OCI-LY3 (cell line): ENCODE results near the gene CACNG4.

Source experiments
- H2AFZ ChIP-seq: fragments of 200-600, 300-600 bp; shearing (Covaris generic); 2 replicates; pipeline ENCODE4 v1.6.0; 2014; ENCODE audit warnings: antibody characterized with exemption, low read depth, low read length
- H3K27ac ChIP-seq: fragments of 200-600, 300-600 bp; sonication (generic); 2 replicates; pipeline ENCODE4 v1.5.1; 2014; ENCODE audit warnings: mild to moderate bottlenecking, low read length, moderate library complexity, mixed read lengths
- H3K27me3 ChIP-seq: fragments of 200-600, 300-600 bp; sonication (generic); 2 replicates; pipeline ENCODE4 v1.6.1; 2014; ENCODE audit warnings: low read depth, low read length, mixed read lengths
- H3K36me3 ChIP-seq: fragments of 200-600, 300-600 bp; sonication (generic); replicated peaks from 2 replicates; pipeline ENCODE3; 2014; ENCODE audit warnings: low read depth, low read length, mixed read lengths
- H3K4me1 ChIP-seq: fragments of 300-600, 200-600 bp; sonication (generic); 2 replicates; pipeline ENCODE4 v1.6.1; 2014; ENCODE audit warnings: low read length, mixed read lengths
- H3K4me2 ChIP-seq: fragments of 200-600, 300-600 bp; sonication (generic); 2 replicates; pipeline ENCODE4 v1.6.1; 2014; ENCODE audit warnings: low read length, mixed read lengths
- H3K4me3 ChIP-seq: fragments of 300-600, 200-600 bp; sonication (generic); 2 replicates; pipeline ENCODE4 v1.5.1; 2014; ENCODE audit warnings: antibody characterized with exemption, mild to moderate bottlenecking, low read length, moderate library complexity
- H3K79me2 ChIP-seq: fragments of 300-600, 200-600 bp; shearing (Covaris generic); 2 replicates; pipeline ENCODE4 v1.6.1; 2014; ENCODE audit warnings: mild to moderate bottlenecking, low read length, mixed read lengths
- H3K9ac ChIP-seq: fragments of 300-600, 200-600 bp; shearing (Covaris generic); 2 replicates; pipeline ENCODE4 v1.6.0; 2014; ENCODE audit warnings: mild to moderate bottlenecking, low read length, moderate library complexity
- H3K9me3 ChIP-seq: fragments of 200-600, 300-600 bp; shearing (Covaris generic); 2 replicates; pipeline ENCODE4 v1.6.1; 2014; ENCODE audit warnings: low read length, mixed read lengths; ENCODE audit not compliant: insufficient read depth
- H4K20me1 ChIP-seq: fragments of 200-600, 300-600 bp; sonication (generic); 2 replicates; pipeline ENCODE4 v1.6.1; 2016; ENCODE audit warnings: low read length, mixed read lengths; ENCODE audit not compliant: insufficient read depth
- EZH2phosphoT487 ChIP-seq: fragments of 200-600 bp; shearing (Covaris generic); IDR thresholded peaks from 2 replicates; pipeline ENCODE4 v1.6.1; 2018; ENCODE audit warnings: antibody characterized with exemption, mixed run types, low read depth
- TF ChIP-seq, protein P1 (sequence below): fragments of 200-600, 300-600 bp; sonication (generic); IDR thresholded peaks from 2 replicates; pipeline ENCODE4 v1.5.1; 2014; ENCODE audit warnings: antibody characterized with exemption, low read length, low read depth

The CACNG4 gene

DNA sequence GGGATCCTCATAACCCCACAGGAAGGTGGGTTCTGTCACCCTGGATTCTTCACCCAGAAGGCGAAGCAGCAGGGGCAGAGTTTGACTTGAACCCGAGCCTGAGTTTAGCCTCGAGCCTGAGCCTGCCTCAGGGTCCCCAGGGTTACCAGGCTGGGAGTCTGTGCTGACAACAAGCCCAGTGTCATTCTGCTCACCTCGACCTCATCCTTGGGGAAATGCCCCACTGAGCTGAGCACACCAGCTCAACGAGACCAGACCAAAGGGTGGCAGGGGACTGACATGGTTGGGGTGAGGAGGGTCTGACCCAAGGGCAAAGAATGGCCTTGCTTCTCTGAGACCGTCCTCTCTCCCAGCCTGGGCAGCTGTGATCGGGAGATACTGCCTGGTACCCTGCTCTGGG, 20.2 kb downstream of the CACNG4 start:
- Histone ChIP-seq H3K27me3 (peaks cover 17% of the 10 kb centered on the region), H3K4me3 (no peak overlapping the region), H2AFZ (no peak overlapping the region), H3K9me3 (no peaks in the 10 kb centered on the region), H4K20me1 (no peaks in the 10 kb centered on the region), H3K79me2 (no peaks in the 10 kb centered on the region), H3K4me2 (no peak overlapping the region), H3K27ac (no peak overlapping the region), H3K4me1 (peaks cover 13% of the 10 kb centered on the region), H3K9ac (no peak overlapping the region), H3K36me3 (no peaks in the 10 kb centered on the region)
- TF ChIP-seq, protein P1, sequence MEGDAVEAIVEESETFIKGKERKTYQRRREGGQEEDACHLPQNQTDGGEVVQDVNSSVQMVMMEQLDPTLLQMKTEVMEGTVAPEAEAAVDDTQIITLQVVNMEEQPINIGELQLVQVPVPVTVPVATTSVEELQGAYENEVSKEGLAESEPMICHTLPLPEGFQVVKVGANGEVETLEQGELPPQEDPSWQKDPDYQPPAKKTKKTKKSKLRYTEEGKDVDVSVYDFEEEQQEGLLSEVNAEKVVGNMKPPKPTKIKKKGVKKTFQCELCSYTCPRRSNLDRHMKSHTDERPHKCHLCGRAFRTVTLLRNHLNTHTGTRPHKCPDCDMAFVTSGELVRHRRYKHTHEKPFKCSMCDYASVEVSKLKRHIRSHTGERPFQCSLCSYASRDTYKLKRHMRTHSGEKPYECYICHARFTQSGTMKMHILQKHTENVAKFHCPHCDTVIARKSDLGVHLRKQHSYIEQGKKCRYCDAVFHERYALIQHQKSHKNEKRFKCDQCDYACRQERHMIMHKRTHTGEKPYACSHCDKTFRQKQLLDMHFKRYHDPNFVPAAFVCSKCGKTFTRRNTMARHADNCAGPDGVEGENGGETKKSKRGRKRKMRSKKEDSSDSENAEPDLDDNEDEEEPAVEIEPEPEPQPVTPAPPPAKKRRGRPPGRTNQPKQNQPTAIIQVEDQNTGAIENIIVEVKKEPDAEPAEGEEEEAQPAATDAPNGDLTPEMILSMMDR: no peak
- no peak for TF ChIP-seq EZH2phosphoT487

DNA sequence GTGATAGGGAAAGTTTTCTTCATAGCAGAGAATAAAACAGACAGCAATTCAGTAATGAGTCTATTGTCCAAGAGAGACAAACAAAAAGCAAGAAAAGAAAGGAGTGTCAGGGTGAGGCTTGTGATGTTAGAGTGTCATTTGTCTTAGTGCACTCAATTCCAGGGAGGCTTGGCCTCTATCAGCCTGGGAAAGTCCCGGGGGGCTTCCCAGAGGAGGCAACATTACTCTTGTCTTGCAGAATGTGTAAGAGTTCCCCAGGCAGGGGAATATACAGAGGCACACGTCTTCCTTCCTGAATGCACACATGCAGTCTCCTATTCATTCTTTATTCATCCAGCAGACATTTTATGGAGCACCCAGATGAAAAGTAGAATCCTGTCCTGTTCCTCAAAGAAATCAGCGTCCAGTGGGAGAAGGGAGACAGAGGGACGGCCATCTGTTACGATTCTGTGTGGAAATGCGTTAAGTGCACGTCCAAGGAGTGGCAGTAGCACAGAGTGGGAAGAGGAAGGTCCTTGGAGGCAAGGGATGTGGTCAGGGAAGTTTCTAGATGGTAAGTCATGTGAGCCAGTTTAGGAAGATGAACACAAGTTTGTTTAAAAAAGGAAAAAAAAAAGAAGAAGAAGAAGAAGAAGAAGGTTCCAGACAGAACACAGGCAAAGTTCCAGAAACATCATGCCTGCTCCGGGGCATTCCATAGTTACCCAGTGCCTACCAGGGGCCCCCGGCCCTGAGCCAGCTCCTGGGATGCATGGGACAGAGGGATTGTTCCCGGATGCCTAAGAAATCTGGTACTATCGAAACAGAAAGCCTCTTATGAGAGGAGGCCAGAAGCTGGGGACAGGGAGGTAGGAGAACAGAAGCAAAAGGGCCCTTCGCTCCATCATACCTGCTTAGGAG, 21.1 kb downstream of the CACNG4 start:
- Histone ChIP-seq H3K36me3 (no peaks in the 10 kb centered on the region), H3K9ac (no peak overlapping the region), H3K4me2 (peak overlapping the region; percentile 32), H3K79me2 (no peaks in the 10 kb centered on the region), H3K9me3 (no peaks in the 10 kb centered on the region), H3K4me3 (no peak overlapping the region), H3K27me3 (peaks cover 21% of the 10 kb centered on the region), H3K27ac (no peak overlapping the region), H2AFZ (no peak overlapping the region), H3K4me1 (peaks cover 13% of the 10 kb centered on the region), H4K20me1 (no peaks in the 10 kb centered on the region)
- no peak for TF ChIP-seq EZH2phosphoT487
- TF ChIP-seq, protein P1: no peak

DNA sequence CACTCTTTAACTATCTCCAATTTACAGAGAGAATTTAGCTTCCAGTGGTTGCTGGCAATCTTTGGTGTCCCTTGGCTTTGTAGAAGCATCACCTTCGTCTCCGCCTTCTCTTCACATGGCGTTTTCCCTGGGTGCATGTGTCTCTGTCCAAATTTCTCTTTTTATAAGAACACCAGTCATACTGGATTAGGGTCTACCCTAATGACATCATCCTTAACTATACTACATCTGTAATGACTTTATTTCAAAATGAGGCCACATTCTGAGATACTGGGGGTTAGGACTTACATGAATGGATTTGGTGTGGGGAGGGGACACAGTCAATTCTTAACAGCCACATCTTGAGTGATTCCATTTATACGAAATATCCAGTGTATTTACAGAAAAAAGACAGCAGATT, 22.2 kb downstream of the CACNG4 start:
- Histone ChIP-seq H2AFZ (no peak overlapping the region), H3K27me3 (peaks cover 17% of the 10 kb centered on the region), H3K4me2 (no peak overlapping the region), H3K9me3 (no peaks in the 10 kb centered on the region), H3K27ac (no peak overlapping the region), H3K4me1 (peaks cover 13% of the 10 kb centered on the region), H3K4me3 (no peak overlapping the region), H3K9ac (no peak overlapping the region), H4K20me1 (no peaks in the 10 kb centered on the region), H3K36me3 (no peaks in the 10 kb centered on the region), H3K79me2 (no peaks in the 10 kb centered on the region)
- TF ChIP-seq EZH2phosphoT487: no peak
- TF ChIP-seq, protein P1: no peak

DNA sequence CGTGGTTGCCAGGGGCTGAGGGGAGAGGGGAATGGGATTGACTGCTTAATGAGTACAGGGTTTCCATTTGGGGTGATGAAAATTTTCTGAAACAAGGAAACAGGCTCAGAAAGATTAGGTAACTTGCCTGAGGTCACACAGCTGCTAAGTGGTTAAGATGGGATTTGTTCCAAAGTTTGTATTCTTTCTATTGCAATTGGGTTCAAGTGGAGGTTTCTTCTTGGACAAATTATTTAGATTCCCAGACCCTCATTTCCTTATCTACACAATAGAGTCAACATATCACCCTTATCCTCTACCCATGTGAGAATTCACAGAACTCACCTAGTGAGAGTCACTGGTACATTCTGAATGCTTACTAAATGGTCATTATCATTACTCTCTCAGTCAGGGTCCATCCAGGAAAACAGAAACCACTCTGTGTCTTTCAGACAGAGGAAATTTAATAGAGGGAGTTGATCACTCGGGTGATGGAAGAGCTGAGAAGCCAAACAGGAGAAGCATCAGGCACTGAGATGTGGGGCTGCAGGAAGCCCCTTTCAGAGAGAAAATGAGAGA, 22.6 kb downstream of the CACNG4 start:
- TF ChIP-seq EZH2phosphoT487: no peak
- TF ChIP-seq, protein P1: no peak
- Histone ChIP-seq H3K9ac (no peak overlapping the region), H3K4me2 (no peak overlapping the region), H3K79me2 (no peaks in the 10 kb centered on the region), H4K20me1 (no peaks in the 10 kb centered on the region), H3K36me3 (no peaks in the 10 kb centered on the region), H2AFZ (no peak overlapping the region), H3K27me3 (peaks cover 14% of the 10 kb centered on the region), H3K9me3 (no peaks in the 10 kb centered on the region), H3K4me1 (peaks cover 13% of the 10 kb centered on the region), H3K4me3 (no peak overlapping the region), H3K27ac (no peak overlapping the region)
